NCI-H187 treated with DMSO at 0.1 percent for 48 hours (cell line): ENCODE measurements around the gene POLN.
A peak's percentile ranks its signal among the peaks of the same experiment; 100 is the strongest.
"Not testable (repeated sequence)": the region's sequence is repeated elsewhere in the genome, so short reads cannot be mapped to it uniquely, and the experiment has no call there.

Source experiments
- DNase-seq: peaks from one replicate; lab custom pipeline; 2025; lab: John Stamatoyannopoulos, UW

POLN gene

DNA sequence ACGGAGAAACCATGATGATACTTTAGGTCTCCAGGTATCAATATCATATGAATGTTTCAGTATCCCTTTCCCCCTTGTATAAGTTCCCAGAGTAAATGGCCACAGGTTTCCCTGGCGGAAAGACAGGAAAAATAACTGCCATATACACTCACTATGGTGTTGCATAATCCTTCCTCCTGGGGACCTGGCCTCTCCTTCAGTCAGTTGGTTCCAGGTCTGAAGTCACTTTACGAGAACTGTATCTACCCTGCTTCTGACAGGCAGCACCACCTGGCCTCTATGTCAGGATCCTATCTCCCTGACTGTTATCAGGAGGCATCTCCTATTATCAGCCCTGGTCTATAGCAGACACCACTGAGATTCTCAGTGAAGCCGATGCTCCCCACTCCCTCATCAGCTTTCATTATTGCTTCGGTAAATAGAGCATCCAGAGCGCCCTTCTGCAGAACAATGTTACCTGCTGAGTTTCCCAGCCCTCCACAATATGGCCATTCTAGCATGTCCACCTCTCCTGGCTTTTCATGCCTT lies 22.6 kb downstream of the POLN start:
- DNase-seq, result no peak

DNA sequence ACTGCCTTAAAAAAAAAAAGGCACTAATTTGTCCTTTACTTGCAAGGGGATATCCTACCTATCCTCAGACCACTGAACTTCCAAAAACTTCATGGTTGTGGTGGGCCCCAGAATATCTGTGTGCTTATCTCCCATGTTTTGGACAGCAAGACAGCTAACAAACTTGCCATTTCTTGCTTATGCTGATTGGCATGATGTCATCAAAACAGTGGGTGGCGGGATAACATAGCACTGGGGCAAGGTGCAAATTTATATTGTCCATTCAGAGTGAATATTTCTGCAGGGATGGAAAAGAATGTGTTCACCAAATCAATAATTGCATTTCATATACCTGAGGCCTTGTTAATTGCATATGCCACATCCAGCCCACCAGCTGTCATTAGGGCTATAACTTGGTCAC lies 23.5 kb downstream of the POLN start:
- no peak for DNase-seq

DNA sequence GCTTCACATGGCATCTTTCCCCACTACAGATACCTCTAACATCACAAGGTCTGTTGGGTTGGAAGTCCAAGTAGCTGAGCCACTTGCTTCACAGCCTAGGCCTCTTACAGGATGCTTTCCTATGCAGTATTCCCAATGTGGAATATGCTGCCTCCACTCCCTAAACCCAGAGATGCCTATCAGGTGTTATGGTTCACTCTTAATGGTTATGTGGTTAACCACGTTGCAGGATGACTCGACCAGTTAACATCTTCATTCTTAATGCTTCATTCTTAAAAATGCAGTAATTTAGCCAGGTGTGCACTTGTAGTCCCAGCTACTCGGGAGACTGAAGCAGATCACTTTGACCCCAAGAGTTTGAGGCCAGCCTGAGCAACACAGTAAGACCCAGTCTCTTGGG lies 24.2 kb downstream of the POLN start:
- no peak for DNase-seq

DNA sequence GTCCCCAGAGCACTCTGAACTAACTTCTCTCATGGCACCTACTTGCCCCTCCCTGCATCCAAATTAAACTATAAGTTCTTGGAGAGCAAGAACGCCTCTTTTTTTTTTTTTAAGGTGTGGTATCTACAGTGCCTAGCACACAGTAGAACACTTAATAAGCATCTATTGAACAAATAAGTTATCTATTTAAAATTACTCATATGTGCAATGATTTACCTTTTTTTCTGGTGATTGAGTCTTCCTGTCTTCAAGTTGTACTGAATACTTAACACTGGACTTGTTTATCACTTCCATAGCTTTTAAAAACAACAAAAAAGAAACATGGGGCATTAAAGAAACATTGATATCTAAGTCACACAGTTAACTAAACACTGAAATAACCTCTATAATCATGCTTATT lies 29.1 kb downstream of the POLN start:
- DNase-seq, result no peak

DNA sequence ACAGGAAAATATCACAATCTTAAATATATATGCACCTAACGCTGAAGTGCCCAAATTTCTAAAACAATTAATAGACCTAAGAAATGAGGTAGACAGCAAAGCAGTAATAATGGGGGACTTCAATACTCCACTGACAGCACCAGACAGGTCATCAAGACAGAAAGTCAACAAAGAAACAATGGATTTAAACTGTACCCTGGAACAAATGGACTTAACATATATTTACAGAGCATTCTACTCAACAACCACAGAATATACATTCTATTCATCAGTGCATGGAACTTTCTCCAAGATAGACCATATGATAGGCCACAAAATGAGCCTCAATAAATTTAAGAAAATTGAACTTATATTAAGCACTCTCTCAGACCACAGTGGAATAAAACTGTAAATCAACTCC lies 39.1 kb downstream of the POLN start:
- not testable (repeated sequence) for DNase-seq

DNA sequence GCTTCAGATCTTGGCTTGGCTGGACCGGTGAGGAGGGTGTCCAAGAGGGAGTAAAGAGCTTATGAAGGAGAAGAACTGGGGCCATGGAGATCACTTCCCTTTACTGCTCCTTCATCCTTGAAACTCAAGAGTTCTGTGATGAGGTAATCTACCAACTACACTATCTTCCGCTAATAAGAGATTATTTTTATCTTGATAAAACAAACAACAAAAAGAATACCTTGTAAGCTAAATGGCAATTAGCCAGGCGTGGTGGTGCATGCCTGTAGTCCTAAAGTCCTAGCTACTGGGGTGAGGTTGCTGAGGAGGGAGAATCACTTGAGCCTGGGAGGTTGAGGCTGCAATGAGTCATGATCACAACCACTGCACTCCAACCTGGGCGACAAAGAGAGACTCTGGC lies 47.4 kb downstream of the POLN start:
- DNase-seq, result no peak

DNA sequence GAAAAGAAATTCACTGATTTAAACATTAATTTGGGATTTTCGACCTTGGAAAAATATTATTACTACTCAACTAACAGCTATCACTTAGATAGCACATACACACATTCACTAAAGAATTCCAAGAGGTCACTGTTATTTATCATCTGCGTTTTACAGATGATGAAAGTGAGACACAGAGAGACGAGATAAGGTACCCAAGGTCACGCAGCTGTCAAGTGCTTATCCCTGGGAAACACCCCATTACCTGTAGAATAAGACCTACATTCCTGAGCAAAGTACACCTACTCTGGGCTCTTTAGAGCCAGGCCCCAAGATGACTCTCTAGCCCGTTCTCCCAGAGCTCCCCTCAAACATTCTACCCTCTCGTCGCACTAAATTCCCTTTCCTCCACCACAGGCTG lies 48.6 kb downstream of the POLN start:
- no peak for DNase-seq

DNA sequence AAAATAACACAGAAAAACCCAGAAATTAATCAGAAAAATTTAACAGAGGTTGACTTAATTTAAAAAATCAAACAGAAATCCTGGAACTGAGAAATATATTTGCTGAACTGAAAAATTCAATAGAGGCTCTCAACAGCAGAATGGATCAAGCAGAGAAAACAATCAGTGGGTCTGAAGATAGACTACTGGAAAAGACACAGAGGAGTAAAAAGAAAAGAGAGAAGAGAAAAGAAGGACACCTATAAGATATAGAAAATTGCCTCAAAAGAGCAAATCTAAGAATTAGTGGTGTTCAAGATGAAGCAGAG lies 55.1 kb downstream of the POLN start:
- DNase-seq, result no peak

DNA sequence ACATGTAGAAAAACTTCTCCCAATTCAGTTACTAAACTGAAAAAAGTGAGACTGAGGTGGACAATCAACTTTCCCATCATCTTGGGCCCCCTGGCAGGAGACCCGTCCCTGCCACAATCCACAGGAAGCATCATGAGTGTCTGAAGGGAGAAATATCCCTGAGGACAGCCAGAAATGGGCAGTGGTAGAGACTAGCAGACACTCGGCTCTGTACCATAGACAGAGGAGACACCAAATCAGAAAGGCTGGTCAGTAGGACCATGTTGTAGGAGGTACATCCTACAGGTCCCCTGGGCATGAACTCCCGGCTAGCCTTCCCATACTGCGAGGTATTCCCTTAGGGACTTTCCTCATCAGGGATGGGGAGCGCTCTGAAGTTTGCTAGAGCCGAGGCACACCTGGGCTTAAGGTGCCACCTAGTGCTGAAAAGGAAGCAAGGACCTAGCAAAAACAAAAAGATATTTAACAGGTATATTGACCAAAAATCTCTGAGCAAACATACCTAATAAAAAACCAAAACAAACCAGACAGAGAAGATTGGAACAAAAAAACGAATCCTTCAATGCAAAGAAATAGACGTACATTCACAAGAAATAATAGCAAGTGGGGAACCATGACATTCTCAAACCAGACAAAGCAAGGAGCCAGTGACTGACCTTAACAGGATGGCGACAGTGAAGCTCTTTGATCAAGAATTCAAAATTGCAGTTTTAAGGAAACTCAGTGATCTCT lies 55.6 kb downstream of the POLN start:
- DNase-seq, result no peak

DNA sequence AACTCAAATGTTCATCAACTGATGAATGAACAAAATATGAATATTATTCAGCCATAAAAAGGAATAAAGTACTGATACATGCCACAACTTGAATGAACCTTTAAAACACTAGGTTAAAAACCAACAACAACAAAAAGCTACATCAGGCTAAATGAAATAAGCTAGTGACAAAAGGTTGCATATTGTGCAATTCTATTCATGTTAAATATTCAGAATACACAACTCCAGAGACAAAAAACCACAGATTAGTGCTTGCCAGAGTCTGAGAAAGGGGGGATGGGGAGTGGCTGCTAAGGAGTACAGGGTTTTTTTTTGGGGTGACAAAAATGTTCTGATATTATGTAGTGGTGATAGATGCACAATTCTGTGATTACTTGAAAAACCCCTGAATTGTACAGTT lies 58.5 kb downstream of the POLN start:
- no peak for DNase-seq

DNA sequence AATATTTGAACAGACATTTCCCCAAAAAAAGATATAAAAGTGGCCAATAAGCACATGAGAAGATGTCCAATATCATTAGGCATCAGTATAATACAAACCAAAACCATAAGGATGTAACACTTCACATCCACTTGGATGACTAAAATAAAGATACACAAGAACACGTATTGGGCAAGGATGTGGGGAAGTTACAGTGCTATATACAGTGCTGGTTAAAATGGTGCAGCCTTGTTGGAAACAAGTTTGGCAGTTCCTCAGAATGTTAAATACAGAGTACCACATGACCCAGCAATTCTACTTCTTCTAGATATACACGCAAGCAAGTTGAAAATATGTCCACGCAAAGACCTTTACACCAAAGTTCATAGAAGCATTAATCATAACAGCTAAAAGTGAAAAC lies 58.9 kb downstream of the POLN start:
- no peak for DNase-seq

DNA sequence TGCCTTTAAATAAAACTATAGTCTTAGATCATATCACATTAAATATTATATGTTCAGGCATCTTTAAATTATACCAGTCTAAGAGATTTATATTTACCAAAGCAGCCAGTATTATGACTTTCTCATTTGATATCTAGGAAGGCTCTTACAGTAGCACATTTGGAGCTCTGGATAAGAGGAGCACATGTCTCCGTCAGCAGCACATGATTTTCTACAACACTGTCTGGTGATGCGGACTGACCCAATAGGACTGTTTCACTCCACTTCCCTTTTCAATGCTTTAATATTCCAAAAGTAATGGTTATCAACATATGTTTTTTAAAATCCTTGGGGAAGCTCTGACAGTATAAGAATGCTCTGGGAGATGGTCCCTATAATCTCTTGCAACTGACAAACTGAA lies 61.5 kb downstream of the POLN start:
- no peak for DNase-seq

DNA sequence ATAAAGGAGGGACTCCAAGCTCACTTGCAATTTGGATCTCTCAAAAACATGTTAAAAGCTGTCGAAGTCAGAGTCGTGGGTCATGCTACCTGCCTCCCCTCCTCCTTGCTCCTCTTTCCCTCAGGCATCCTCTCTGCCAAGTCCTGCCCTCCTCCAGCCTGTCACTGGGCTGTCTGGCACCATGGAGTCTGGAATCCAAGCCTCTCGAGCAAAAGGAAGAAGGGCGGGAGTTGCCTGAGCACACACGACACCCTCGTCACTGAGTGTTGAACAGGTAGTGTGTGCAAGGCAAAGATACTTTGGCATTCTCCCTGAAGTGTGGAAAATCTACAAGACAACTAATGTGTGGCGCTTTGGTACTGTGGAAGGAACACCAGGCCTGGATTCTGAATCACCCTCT lies 62.2 kb downstream of the POLN start:
- DNase-seq, result no peak

DNA sequence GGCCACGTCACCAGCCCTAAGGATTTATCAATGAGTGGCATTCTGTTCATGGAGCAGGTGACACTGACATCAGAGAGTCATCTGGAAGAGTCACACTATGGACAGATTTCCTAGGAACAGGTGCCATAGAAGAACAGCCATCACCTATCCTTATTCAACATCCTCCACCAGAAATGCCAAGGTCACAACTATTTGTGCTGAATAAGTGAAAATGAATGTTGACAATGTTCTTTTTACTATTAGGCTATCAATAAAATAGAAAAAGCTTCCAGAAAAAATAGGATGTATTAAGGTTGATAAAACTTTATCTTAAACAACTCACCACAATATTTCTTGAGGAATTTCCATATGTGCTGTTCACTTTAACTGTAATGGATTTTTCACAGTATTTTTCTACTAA lies 62.9 kb downstream of the POLN start:
- no peak for DNase-seq

DNA sequence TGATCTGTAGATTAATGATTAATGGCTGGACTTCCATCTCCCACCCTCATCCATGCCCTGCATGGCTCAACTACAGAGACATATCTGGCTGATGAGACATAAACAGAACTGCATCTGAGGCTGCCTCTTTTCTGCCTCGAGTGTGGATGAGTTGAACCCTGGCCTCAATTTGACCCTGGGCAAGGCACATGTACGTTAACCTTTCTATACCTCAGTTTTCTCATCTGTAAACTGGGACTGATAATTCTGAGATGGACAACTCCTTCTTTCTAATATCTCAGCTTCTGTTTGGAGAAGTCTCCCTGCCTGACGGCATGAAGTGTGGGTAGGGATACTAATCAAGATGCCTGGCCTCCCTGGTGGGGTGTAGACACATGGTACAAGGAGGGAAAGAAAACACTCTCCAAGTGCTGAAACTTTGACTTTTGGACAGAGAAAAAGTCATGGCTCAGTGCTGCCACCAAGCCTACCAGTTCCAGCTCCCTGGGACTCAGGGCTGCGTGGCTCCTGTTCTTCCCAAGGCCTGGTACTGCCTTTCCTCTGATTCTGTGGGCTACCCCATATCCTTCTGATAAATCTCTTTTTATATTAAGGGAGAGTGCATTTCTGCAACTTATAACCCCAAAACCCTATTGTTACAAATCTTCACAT lies 64.4 kb downstream of the POLN start:
- DNase-seq, result no peak

DNA sequence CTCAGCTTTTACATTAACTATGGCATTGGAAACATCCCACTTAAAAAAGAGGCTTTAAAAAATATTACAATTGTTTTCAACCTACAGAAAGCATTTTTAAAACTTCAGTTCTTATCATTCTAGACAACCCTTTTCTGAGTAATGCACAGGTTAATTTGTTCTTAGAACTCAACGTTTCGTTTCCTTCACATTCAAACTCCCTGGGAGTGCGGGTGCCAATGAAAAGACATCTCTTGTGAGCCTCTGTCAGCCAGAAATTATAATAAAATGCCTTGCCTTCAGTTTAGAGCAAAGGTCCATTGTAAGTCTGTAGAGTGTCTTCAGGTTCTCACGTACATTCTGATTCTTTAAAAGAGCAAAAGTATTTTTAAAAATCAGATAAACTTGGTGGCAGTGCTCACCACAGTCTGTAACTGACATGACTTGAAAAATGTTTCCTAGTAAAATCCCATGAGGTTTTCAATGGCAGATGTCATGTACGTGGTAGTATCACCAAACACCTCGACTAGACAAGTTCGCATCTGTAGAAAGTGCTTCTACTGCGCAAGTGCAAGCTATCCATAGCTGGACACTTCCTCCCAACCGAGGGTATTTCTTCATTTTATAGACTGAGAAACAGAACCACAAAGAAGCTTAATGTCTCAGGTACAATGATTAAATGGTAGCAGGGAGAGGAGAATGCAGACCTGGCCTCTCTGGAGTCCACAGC lies 65.8 kb downstream of the POLN start:
- DNase-seq, result no peak

DNA sequence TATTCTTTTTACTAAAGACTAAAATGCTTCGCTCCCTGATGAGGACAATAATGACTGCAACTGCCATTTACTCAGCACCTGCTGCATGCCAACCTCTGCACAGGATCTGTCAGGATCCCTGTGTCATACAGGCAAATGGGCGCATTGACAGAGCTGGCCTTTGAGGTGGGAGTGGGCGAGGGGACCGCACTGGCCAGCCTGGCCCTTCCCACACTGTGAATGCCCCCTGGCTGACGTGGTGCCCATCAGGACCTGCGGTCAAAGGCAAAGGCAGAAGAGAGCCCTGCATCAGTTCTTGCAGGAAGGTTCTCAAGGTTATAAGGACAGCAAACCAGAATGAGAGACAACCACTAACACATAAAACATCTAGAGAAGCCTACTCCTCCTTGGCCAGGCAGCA lies 67.9 kb downstream of the POLN start:
- DNase-seq, result no peak

DNA sequence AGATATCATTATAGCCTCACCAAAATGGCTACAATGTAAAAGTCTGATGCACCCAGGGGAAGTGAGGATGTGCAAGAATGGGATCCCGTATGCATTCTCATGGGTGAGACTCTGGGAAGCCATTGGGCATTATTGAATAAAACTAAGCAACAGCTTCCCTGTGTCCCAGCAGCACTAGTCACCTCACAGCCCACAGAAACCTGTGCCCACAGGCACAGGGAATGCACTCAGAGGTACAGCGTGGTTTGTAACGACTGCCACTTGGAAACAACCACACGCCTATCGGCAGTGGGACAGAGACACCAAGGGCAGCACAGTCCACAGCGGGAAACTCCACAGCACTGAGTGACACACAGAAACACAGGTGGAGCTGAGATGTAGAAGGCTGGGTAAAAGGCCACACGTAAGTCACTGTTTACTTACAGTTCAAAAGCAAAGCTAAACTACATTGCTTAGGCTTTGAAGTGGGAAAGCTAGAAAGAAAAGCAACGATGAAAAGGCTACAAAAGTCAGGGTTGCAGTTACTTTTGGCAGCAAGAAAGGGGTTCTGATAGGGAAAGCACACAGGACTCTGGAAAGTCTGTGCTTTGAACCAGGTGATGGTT lies 69.2 kb downstream of the POLN start:
- no peak for DNase-seq

DNA sequence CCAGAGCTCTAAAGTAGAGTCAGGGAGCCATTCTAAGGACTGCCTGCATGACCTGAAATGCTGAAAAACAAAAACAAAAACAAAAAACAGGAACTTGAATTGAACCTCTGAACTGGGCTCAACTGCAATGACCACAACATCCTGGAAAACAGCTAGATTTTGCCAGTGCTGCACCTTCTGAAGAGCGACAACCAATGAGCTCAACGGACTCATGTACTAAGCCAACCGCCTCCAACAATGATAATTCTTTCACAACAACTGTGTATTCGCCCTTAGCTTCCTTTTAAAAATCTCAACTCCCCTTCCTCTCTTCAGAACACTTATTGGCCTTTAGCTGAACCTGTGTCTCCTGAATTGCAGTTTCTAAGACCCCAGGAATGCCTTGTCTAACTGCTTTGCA lies 69.8 kb downstream of the POLN start:
- no peak for DNase-seq

DNA sequence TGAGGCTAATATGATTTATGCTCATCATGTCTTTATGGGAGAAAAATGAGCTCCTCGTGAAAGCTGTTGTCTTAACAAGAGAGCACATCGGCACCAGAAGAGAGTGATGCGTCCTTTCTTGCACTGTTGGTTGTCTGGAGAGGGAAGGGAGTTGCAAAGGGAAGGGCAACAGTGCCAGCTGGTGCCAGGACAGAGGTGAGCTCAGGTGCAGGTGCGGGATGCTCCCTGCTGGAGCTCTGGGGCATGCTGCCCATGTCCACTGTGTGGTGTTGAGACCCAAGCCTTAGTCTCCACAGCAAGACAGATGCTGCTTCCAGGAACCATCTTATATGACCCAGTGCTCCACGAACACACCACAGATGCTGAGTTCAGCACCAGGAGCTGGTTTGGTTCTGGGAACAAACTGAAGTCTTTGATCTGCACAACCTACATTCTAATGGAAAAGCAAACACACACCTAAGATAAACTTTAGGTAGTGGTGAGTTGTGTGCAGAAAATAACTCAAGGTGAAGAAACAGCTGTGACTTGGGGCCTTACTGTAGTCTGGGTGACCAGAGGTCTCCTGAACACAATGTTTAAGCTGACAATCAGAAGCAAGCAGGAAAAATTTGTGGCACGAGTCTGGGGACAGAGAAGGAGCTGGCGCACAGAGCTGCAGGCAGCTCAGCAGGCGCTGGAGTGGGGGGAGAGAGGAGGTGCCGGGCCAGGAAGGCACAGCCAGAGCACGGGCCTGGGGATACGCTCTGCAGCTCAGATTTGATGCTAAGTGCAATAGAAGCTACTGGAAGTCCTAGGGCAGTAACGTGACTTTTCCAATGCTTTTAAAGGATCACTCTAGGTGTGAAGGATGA lies 73.2 kb downstream of the POLN start:
- DNase-seq, result no peak

DNA sequence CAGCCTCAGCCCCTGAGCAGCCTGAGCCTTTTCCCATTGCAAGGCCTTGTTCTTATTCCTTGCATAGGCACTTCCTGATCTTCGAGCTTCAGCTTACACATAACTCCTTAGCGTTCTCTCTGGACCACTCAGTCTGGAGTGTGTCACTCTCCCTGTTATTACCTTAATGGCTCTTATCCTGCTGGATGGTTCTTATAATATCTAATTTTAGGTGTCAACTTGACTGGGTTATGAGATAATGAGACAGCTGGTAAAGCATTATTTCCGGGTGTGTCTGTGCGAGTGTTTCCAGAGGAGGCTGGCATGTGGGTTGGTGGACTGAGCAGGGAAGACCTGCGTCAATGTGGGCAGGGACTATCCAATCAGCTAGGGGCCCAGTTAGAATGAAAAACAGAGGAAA lies 75.7 kb downstream of the POLN start:
- peak; percentile 86 for DNase-seq

DNA sequence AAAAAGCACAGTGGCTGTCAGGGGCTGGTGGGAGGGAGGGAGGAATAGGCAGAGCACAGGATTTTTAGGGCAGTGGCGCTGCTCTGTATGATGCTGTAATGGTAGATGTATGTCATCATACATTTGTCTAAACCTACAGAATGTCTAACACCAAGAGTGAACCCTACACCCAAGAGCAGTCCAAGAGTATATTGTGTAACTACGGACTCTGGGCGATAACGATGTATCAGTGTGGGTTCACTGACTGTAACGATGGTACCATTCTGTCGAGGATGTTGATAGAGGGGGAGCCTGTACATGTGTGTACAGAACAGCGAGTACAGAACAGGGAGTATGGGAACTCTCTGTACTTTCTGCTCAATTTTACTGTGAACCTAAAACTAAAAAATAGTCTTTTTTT lies 76.5 kb downstream of the POLN start:
- DNase-seq, result no peak
